Liver (tissue), 3 donors: Measurements from ENCODE around the gene PFDN2.

Source experiments
- EGR1 ChIP-seq, 2 donors: IDR thresholded peaks; 2 replicates each; pipeline ENCODE4 v1.6.1; 2016 to 2018; ENCODE audit warnings: antibody characterized with exemption in 2 of 2, low read depth in 2 of 2
- GABPA ChIP-seq, 2 donors: IDR thresholded peaks in 1 of 2; conservative IDR thresholded peaks in 1 of 2; 2 replicates each; pipeline ENCODE4 v1.6.1; 2016; ENCODE audit warnings: antibody characterized with exemption in 2 of 2, mild to moderate bottlenecking in 1 of 2, moderate library complexity in 1 of 2
- HNF4A ChIP-seq, 2 donors: conservative IDR thresholded peaks; 2 replicates each; pipeline ENCODE4 v1.6.1; 2016; ENCODE audit warnings: antibody characterized with exemption in 2 of 2, mild to moderate bottlenecking in 2 of 2
- JUND ChIP-seq, 2 donors: IDR thresholded peaks; 2 replicates each; pipeline ENCODE4 v1.6.1; 2016; ENCODE audit warnings: antibody characterized with exemption in 2 of 2
- NR2F2 ChIP-seq: IDR thresholded peaks from 2 replicates; pipeline ENCODE4 v1.6.1; 2016; ENCODE audit warnings: antibody characterized with exemption
- RAD21 ChIP-seq, 2 donors: IDR thresholded peaks; 2 replicates each; pipeline ENCODE4 v1.6.1; 2016; ENCODE audit warnings: antibody characterized with exemption in 2 of 2, mild to moderate bottlenecking in 2 of 2
- SP1 ChIP-seq: IDR thresholded peaks from 2 replicates; pipeline ENCODE4 v1.6.1; 2018; ENCODE audit warnings: antibody characterized with exemption, mild to moderate bottlenecking
- TAF1 ChIP-seq: conservative IDR thresholded peaks from 2 replicates; pipeline ENCODE4 v1.6.1; 2016; ENCODE audit warnings: antibody characterized with exemption, mild to moderate bottlenecking
- YY1 ChIP-seq: IDR thresholded peaks from 2 replicates; pipeline ENCODE4 v1.6.1; 2016; ENCODE audit warnings: antibody characterized with exemption, mild to moderate bottlenecking
- TF ChIP-seq, protein P1 (sequence below): fragments of 150-350 bp; IDR thresholded peaks from 2 replicates; pipeline ENCODE4 v1.5.1; 2017; ENCODE audit warnings: improper control_type of control experiment, low read depth, low read length; ENCODE audit not compliant: missing input control
- TF ChIP-seq, protein P2 (sequence below): IDR thresholded peaks from 2 replicates; pipeline ENCODE4 v1.6.1; 2016; ENCODE audit warnings: antibody characterized with exemption
- TF ChIP-seq, protein P3 (sequence below): IDR thresholded peaks from 2 replicates; pipeline ENCODE4 v1.6.1; 2016; ENCODE audit warnings: antibody characterized with exemption, mild to moderate bottlenecking
- TF ChIP-seq, protein P4 (sequence below): IDR thresholded peaks from 2 replicates; pipeline ENCODE4 v1.6.1; 2016; ENCODE audit warnings: antibody characterized with exemption
- donor health status: healthy.
- donor health status: healthy.

DNA sequence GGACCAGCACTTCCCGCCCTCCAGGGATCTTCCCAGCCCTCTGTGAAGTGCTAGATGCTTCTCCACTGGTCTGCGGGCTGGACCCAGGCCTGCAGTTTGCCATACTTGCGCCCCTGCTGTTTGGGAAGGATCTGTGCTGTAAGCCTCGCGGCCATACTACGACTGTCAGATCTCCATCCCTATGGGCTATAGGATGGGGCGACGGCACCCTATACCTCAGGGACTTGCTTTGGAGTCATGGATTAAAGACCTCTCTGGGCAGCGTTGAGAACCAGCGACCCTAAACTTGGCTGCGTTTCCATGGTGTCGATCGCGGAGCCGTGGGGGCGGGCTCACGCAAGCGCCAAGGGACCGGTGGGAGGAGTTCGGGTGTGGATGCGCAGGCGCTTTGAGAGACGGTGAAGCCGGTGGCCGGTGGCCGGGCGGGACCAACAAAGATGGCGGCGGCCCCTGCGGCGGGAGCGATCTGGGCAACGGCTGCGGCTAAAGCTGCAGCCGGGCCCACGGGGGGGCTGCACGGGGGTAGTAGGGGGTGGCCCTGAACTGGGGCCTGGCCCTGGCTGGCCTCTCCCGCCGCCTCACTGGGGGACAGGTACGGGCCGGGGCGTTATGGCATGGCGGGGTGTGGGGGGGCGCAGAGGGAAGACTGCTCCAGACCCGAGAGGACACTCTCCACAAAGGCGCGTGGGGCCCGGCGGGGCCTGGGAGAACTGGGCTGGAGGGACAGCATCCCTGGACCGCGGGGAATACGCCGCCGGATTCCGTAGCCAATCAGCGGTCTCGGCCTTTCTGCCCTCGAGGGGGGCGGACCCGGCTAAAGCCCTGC lies 41.5 kb upstream of the PFDN2 start, which contains the start of gene USP21:
- TF ChIP-seq, protein P1, sequence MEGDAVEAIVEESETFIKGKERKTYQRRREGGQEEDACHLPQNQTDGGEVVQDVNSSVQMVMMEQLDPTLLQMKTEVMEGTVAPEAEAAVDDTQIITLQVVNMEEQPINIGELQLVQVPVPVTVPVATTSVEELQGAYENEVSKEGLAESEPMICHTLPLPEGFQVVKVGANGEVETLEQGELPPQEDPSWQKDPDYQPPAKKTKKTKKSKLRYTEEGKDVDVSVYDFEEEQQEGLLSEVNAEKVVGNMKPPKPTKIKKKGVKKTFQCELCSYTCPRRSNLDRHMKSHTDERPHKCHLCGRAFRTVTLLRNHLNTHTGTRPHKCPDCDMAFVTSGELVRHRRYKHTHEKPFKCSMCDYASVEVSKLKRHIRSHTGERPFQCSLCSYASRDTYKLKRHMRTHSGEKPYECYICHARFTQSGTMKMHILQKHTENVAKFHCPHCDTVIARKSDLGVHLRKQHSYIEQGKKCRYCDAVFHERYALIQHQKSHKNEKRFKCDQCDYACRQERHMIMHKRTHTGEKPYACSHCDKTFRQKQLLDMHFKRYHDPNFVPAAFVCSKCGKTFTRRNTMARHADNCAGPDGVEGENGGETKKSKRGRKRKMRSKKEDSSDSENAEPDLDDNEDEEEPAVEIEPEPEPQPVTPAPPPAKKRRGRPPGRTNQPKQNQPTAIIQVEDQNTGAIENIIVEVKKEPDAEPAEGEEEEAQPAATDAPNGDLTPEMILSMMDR, result no peak
- TF ChIP-seq HNF4A (conservative IDR thresholded peaks at IDR 0.05), result no peak
- TF ChIP-seq, protein P2, sequence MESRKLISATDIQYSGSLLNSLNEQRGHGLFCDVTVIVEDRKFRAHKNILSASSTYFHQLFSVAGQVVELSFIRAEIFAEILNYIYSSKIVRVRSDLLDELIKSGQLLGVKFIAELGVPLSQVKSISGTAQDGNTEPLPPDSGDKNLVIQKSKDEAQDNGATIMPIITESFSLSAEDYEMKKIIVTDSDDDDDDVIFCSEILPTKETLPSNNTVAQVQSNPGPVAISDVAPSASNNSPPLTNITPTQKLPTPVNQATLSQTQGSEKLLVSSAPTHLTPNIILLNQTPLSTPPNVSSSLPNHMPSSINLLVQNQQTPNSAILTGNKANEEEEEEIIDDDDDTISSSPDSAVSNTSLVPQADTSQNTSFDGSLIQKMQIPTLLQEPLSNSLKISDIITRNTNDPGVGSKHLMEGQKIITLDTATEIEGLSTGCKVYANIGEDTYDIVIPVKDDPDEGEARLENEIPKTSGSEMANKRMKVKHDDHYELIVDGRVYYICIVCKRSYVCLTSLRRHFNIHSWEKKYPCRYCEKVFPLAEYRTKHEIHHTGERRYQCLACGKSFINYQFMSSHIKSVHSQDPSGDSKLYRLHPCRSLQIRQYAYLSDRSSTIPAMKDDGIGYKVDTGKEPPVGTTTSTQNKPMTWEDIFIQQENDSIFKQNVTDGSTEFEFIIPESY, result no peak
- TF ChIP-seq RAD21 (IDR thresholded peaks at IDR 0.05), result no peak
- TF ChIP-seq JUND (IDR thresholded peaks at IDR 0.05), result no peak
- TF ChIP-seq, protein P3, sequence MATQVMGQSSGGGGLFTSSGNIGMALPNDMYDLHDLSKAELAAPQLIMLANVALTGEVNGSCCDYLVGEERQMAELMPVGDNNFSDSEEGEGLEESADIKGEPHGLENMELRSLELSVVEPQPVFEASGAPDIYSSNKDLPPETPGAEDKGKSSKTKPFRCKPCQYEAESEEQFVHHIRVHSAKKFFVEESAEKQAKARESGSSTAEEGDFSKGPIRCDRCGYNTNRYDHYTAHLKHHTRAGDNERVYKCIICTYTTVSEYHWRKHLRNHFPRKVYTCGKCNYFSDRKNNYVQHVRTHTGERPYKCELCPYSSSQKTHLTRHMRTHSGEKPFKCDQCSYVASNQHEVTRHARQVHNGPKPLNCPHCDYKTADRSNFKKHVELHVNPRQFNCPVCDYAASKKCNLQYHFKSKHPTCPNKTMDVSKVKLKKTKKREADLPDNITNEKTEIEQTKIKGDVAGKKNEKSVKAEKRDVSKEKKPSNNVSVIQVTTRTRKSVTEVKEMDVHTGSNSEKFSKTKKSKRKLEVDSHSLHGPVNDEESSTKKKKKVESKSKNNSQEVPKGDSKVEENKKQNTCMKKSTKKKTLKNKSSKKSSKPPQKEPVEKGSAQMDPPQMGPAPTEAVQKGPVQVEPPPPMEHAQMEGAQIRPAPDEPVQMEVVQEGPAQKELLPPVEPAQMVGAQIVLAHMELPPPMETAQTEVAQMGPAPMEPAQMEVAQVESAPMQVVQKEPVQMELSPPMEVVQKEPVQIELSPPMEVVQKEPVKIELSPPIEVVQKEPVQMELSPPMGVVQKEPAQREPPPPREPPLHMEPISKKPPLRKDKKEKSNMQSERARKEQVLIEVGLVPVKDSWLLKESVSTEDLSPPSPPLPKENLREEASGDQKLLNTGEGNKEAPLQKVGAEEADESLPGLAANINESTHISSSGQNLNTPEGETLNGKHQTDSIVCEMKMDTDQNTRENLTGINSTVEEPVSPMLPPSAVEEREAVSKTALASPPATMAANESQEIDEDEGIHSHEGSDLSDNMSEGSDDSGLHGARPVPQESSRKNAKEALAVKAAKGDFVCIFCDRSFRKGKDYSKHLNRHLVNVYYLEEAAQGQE, result no peak
- no peak for TF ChIP-seq TAF1
- TF ChIP-seq EGR1 (IDR thresholded peaks at IDR 0.05; ENCODE audit: low read depth in 2 of 2), result no peak
- TF ChIP-seq SP1, result no peak
- TF ChIP-seq, protein P4, sequence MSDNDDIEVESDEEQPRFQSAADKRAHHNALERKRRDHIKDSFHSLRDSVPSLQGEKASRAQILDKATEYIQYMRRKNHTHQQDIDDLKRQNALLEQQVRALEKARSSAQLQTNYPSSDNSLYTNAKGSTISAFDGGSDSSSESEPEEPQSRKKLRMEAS, result no peak
- peak; percentile 99 for TF ChIP-seq YY1
- peak; percentile 22 for TF ChIP-seq NR2F2
- no peak for TF ChIP-seq GABPA (IDR thresholded peaks at IDR 0.05 in 1 of 2, conservative IDR thresholded peaks at IDR 0.05 in 1 of 2)
